ENCODE data around the gene UNC93B1.
A peak's percentile ranks its signal among the peaks of the same experiment; 100 is the strongest.
"Not testable (repeated sequence)": the region's sequence is repeated elsewhere in the genome, so short reads cannot be mapped to it uniquely, and the experiment has no call there.

The UNC93B1 gene

GRCh38 chr11:68007498-68008380, 3.8 kb upstream of the UNC93B1 start:
- no peak for DNase-seq

- no peak for DNase-seq
Observed at GRCh38 chr11:68006606-68007166, 2.8 kb upstream of the UNC93B1 start.

GRCh38 chr11:68004551-68005335, 846 bp upstream of the UNC93B1 start:
- no peak for DNase-seq

DNA sequence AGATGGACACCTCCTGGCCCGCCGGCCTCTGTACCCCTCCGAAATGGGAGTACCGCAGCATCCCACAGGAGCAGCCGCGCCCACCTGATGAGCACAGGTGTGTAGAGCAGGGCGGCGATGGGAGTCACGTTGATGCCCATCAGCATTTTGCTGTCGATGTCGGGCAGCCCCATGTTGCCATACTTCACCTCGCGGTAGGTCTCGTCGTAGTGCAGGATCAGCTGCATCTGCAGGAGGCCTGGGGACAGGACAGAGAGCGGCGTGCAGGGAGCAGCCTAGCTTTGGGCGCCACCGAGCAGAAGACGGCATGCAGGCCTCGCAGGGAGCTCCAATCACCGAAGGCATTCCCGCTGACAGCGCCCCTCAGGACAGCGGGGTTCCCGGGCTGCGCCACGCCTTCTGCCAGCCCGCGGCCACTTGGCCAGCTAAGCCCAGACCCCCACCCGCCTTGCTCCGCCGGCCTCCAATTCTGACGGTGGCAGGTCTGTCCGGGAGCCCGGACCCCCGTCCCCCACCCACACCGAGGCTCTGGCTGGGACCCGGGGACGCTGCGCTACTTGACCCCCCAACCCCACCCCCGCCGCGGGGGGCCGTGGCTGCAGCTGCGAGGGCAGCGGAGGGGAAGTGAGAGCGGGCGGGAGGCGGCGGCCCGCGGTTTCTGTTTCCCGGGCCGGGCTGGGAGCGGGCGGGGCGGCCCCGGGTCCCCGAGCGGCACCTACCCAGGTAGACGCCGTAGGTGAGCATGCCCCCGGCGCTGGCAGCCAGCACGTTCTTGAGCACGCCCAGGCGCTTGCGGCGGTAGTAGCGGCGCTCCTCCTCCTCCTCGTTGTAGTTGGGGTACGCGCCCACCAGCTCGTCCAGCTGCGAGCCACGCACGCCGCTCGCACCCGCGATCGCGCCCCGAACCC, 705 bp downstream of the UNC93B1 start:
- peak; percentile 66 for DNase-seq

GRCh38 chr11:68002575-68002937, 1.3 kb downstream of the UNC93B1 start:
- DNase-seq = no peak

DNA sequence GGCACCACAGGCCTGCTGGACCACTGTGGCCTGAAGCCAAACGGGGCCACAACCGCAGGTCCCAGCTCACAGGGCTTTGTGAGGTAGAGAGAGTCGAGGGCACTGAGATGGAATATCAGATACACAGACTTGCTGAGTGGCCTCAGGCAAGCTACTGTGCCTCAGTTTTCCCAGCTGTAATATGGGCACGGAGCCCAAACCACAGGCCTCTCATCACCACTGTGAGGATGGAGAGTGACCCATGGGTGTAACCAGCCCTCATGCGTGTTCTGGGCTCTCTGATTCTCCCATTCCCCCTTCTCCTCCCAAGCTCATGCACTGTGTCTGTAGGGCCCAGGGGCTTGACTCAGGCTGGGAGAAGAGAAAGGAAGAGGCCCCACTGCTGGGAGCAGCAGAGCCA, 4.2 kb downstream of the UNC93B1 start:
- DNase-seq = no peak

DNA sequence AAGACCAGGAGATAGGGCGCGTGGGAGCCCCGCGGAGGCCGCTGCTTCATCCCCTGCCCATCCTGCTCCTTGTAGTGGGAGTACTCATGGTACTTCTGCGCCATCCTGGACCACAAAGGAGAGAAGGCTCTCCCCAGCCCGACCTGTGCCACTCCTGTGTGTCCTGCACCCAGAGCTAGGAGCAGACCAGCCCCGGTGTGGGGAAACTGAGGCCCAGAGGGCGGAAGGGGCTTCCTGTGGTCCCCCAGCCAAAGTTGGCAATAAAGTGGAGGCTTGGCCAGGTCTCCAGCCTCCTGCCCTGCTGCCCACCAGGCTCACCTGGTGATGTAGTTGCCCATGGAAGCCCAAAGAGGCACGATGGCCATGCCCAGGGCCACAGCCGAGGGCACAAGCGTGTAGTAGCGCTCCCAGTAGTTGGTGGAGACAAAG, 4.7 kb downstream of the UNC93B1 start:
- DNase-seq = no peak

DNA sequence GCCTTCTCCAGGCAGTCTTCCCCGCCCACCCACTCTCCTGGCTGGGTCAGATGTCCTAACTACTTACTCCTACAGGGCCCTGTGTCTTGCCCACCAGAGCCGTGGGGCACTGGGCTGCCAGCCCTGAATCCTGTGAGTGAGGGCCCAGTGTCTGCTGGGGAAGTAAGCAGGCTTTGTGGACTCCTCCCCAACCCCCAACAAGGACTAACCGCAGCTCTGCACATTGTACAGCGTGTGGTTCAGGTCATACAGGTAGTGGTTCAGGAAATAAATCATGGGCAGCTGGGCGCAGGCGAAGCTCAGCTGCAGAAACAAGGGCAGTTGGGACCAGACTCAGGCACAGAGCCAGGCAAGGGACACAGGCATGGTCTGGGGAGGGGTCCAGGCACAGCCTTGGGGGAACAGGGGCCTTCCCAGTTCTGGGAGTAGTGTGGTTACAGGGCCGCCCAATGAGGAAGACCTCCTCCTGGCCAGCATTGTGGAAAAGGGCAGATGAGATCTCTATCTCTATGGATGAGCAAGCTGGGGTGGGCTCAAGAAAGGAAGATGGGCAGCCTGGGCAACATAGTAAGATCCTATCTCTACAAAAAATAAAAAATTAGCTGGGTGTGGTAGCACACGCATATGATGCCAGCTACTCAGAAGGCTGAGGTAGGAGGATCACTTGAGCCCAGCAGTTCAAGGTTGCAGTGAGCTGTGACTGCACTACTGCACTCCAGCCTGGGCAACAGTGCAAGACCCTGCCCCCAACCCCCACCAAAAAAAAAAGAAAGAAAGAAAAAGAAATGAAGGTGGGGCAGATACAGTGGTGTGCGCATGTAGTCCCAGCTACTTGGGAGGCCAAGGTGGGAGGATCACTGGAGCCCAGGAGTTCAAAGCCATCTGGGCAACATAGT, 5.5 kb downstream of the UNC93B1 start:
- peak; percentile 14 for DNase-seq

- DNase-seq = no peak
Observed at GRCh38 chr11:67997475-67997921, 6.4 kb downstream of the UNC93B1 start.

- DNase-seq = peak; percentile 39
Observed at GRCh38 chr11:67996622-67997474, 7.0 kb downstream of the UNC93B1 start.

DNA sequence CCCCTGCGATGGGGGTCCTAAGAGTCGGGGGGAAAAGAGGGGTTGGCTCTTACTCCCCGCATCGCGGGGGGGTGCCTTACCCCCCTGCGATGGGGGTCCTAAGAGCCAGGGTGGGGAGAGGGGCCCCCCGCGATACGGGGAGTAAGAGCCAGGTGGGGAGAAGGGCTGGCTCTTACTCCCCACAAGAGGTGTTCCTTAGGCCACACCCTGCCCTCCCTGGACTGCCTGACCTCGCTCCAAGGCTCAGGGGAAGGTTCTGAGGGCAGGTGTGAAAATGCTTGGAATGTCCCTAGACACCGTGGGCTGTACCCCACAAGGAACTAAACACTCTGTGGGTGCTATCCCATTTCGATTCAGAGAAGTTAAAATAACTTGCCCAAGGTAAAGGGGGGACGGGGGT, 7.8 kb downstream of the UNC93B1 start:
- no peak for DNase-seq

- not testable (repeated sequence) for DNase-seq
Observed at GRCh38 chr11:67995579-67995978, 8.3 kb downstream of the UNC93B1 start.

DNA sequence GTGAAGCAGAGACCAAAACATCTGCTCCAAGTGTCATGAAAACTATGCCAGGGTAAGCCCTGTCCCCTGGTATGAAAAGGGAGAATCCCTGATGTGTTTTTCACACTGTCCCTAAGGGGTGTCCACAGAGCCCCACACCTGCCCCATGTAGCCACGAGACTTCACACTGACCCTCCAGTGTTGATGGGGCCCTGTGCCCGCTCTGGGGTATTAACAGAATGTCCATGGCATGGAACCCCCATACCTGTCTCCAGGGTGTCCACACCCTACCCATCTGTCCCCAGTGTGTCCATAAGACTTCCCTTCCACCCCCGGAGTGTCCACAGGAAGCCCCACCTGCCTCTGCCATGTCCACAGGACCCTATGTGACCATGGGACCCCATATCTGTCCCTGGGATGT, 8.8 kb downstream of the UNC93B1 start:
- not testable (repeated sequence) for DNase-seq

DNA sequence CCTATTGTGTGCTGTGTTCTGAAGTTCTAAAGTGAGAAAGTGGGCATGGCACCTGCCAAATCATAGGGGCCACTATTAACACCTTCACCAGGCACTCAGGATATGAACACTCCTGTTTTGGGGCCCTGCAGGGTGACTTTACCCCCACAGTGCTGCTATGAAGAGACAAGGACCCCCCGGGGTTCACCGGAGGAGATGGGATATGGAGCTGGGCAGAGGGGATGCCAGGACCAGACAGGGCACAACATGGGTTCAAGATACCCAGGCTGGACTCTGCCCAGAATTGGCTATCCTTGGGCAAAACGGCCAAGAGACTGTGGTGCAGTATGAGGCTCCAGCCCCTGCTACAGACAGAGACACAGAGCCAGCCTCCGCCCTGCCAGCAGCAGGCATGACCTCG, 9.5 kb downstream of the UNC93B1 start:
- DNase-seq = not testable (repeated sequence)

DNA sequence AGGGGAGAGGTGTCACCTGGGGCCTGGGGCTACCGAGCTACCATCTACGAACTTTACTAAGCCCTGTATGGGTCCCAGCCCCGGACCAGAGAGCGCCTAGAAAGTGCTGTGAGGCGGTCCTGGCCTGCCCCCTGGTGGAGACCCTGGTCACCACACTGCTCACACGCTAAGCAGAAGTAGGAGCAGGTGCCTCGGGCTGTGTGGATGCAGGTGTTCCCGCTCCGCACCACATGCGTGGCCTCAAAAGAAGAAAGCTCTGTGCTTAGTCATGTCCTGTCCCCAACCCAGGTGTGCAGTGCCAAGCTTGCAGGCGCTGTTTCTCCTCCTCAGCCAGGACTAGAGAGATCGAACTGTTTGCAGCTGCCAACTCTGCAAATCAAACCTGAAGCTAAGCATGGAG, 10.1 kb downstream of the UNC93B1 start:
- DNase-seq = peak; percentile 60

DNA sequence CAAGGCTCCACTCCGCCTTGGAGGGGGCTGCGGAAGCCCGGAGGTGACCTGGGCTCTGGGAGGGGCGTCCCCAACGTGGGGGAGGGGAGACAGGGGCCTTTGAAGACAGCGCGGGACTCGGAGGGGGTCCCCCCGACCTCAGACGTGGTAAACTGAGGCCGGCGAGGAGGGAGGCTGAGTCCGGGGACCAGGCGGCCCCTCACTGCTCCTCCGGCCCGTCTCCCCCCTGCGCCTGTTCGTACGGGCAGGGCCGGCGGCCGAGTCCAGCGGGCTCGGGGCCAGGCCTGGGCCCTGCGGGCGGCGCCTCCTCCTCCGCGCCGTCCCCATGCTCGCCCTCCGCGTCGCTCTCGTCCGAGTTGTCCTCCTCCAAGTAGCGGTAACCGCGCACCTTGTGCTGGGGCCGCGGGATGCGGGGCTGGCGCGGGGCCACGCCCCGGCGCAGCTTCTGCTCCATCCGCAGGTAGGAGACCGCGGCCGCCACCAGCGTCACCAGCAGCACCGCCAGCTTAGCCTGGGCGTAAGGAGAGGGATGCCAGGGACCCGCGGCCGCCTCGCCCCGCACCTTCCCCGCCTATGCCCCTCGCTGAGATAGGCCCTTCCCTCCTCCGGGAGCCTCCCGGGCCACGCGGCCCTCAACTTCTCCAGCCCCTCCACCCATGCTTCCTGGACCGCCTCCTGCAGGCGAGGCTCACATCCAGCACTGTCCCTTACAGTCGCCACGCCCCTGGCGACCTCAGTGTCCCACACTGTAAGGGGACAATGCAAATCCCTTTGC, 12.4 kb downstream of the UNC93B1 start:
- not testable (repeated sequence) for DNase-seq

DNA sequence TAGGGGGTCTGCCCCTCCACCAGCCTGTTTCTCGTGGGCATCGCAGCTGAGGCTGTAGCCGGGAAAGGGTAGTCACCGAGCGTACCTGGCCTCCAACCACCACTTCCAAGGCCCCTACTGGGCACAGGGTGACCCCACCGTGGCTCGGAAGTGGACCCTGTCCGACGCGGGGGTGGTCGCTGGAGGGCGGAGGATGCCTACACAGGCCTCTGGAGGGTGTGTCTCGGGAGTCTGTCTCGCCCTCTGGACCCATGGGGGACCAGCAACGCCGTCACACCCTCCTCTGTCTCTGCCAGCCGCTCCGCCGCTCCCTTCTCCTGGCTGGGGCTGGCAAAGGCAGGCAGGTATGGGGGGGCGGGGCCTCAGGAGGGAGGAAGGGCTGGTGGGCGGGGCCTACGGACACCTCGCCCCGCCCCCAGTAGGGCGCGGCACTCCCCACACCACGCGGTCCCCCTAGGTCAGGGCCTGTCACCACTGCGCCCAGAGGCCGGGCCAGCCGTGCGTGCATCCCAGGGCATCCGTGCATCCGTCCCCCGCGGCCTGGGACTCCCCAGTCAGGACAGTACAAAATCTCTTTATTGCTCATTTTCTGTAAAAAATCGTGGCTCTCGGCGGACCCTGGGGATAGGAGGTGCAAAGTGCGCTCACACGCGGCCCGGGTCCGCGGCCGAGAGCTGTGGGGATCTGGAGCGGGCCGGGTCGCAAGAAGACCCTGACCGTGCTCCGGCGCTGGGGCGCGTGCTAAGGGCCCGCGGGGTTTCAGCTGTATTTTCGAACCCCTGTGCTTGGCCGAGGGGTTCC, 13.2 kb downstream of the UNC93B1 start:
- not testable (repeated sequence) for DNase-seq

- DNase-seq = not testable (repeated sequence)
Observed at GRCh38 chr11:67985302-67985701, 18.6 kb downstream of the UNC93B1 start.

GRCh38 chr11:67983951-67984350, 19.9 kb downstream of the UNC93B1 start:
- DNase-seq = no peak
